Endothelial cell of umbilical vein (primary cell): Measurements from ENCODE around the gene CDKL2. TPM values are rescaled to one million over a fixed set of nuclear protein-coding genes. Genes with fewer than 3 reads are reported as not detected.

ENCODE experiments used
- BruUV-seq: library from RNA; stranded (reverse); fragments of 400-500 nt; replicated peaks from 2 replicates; lab custom pipeline; 2021; lab: Mats Ljungman, UMichigan
- CTCF ChIA-PET: fragments of 300-600, 350-600 bp; sonication (Branson Sonifier 250); formaldehyde crosslinking; loops from one replicate; lab custom pipeline; 2021; ENCODE audit warnings: antibody characterized with exemption, inconsistent platforms; lab: Charles Lee
- POLR2A ChIA-PET: fragments of 300-600, 350-600 bp; sonication (Branson Sonifier 250); formaldehyde crosslinking; loops from one replicate; lab custom pipeline; 2021; ENCODE audit warnings: antibody characterized with exemption, inconsistent platforms; lab: Charles Lee
- DNase-seq: peaks from one replicate; pipeline ENCODE4 v3.0.0-alpha.2; 2011; ENCODE audit warnings: low read depth, low spot score
- FAIRE-seq: peaks from 2 replicates; lab custom pipeline; 2011; peaks lifted over from hg19 to GRCh38; lab: Jason Lieb, UNC
- H2AFZ ChIP-seq: 2 replicates; pipeline ENCODE4 v1.6.0; 2012; ENCODE audit warnings: low read depth, low read length, control low read depth, inconsistent platforms
- H3K27ac ChIP-seq: 2 replicates; pipeline ENCODE4 v1.5.1; 2011; ENCODE audit warnings: low read depth, mild to moderate bottlenecking, control low read depth, low read length, moderate library complexity; ENCODE audit not compliant: insufficient read depth
- H3K27me3 ChIP-seq, 2 experiments: 2 replicates each; pipeline versions ENCODE4 v1.6.0 to v1.6.1; 2011; ENCODE audit warnings: low read length in 2 of 2, mixed read lengths in 1 of 2; ENCODE audit not compliant: control insufficient read depth in 2 of 2, insufficient read depth in 2 of 2
- H3K36me3 ChIP-seq, 2 experiments: 2 replicates in 1 of 2; 3 replicates in 1 of 2; pipeline ENCODE4 v1.5.1; 2011; ENCODE audit warnings: low read length in 2 of 2, mild to moderate bottlenecking in 1 of 2, moderate library complexity in 1 of 2; ENCODE audit not compliant: control insufficient read depth in 2 of 2, insufficient read depth in 2 of 2; ENCODE audit errors: extremely low read depth in 1 of 2
- H3K4me1 ChIP-seq: 3 replicates; pipeline ENCODE4 v1.5.1; 2011; ENCODE audit warnings: mild to moderate bottlenecking, low read length; ENCODE audit not compliant: control insufficient read depth, insufficient read depth; ENCODE audit errors: extremely low read depth
- H3K4me2 ChIP-seq: 2 replicates; pipeline ENCODE4 v1.6.1; 2011; ENCODE audit warnings: low read length, control low read depth, mixed read lengths; ENCODE audit not compliant: insufficient read depth
- H3K4me3 ChIP-seq, 3 experiments: fragments of 200-600 bp in 1 of 3; sonication (generic), shearing (Covaris generic) in 1 of 3; replicated peaks in 1 of 3; 2 replicates each; pipeline ENCODE4 v1.5.1; 2011 to 2016; ENCODE audit warnings: control low read depth in 3 of 3, low read length in 3 of 3, mild to moderate bottlenecking in 2 of 3, inconsistent platforms in 1 of 3, low read depth in 1 of 3, moderate library complexity in 1 of 3; ENCODE audit not compliant: insufficient read depth in 1 of 3
- H3K79me2 ChIP-seq: 2 replicates; pipeline ENCODE4 v1.6.0; 2012; ENCODE audit warnings: low read length, inconsistent platforms; ENCODE audit not compliant: control insufficient read depth, insufficient read depth
- H3K9ac ChIP-seq: replicated peaks from 2 replicates; pipeline ENCODE3; 2011; ENCODE audit warnings: low read length, control low read depth; ENCODE audit not compliant: insufficient read depth; ENCODE audit errors: extremely low read depth
- H3K9me1 ChIP-seq: replicated peaks from 3 replicates; pipeline ENCODE4 v1.6.0; 2011; ENCODE audit warnings: mild to moderate bottlenecking, low read length; ENCODE audit not compliant: control insufficient read depth, insufficient read depth; ENCODE audit errors: extremely low read depth
- H3K9me3 ChIP-seq: replicated peaks from 2 replicates; pipeline ENCODE4 v1.5.1; 2012; ENCODE audit warnings: low read length, inconsistent platforms; ENCODE audit not compliant: control insufficient read depth, insufficient read depth
- H4K20me1 ChIP-seq: replicated peaks from 2 replicates; pipeline ENCODE3; 2011; ENCODE audit warnings: mild to moderate bottlenecking, low read length; ENCODE audit not compliant: control insufficient read depth, insufficient read depth; ENCODE audit errors: extremely low read depth
- EZH2 ChIP-seq: IDR thresholded peaks from 2 replicates; pipeline ENCODE4 v1.6.1; 2012; ENCODE audit warnings: borderline replicate concordance, low read depth, mild to moderate bottlenecking, moderate library complexity, low read length, inconsistent platforms; ENCODE audit not compliant: severe bottlenecking
- GATA2 ChIP-seq: IDR thresholded peaks from 2 replicates; pipeline ENCODE4 v1.7.0; 2011; ENCODE audit warnings: low read depth, mild to moderate bottlenecking, moderate library complexity, mixed read lengths, low read length; ENCODE audit not compliant: insufficient read length, insufficient read depth
- MYC ChIP-seq: IDR thresholded peaks from one replicate; pipeline ENCODE4 v1.6.1; 2011; ENCODE audit warnings: mild to moderate bottlenecking, low read depth, low read length
- POLR2A ChIP-seq: IDR thresholded peaks from 2 replicates; pipeline ENCODE4 v1.6.1; 2012; ENCODE audit warnings: low read depth, mild to moderate bottlenecking, control low read depth, low read length
- POLR2AphosphoS5 ChIP-seq: IDR thresholded peaks from 2 replicates; pipeline ENCODE4 v1.6.1; 2012; ENCODE audit warnings: low read depth, mild to moderate bottlenecking, control low read depth, low read length, moderate library complexity; ENCODE audit not compliant: insufficient read depth
- dilution Hi-C: fragments of 300-500 bp; cut with MboI; formaldehyde crosslinking; loops from one replicate; pipeline ENCODE4 v1.15.0; 2019; ENCODE audit warnings: low sequenced_read_pairs; ENCODE audit not compliant: extremely low pct_ligation_motif_present
- intact Hi-C: fragments of 100-400 bp; cut with micrococcal nuclease; formaldehyde crosslinking; loops from one replicate; pipeline ENCODE4 v1.10.0; 2022
- polyA plus RNA-seq, 4 experiments: library from polyadenylated mRNA; depleted of rRNA in 3 of 4; stranded (reverse) in 3 of 4; unstranded in 1 of 4; fragments of >200 nt; gene quantifications; 2 replicates each; pipeline versions ENCODE4 v1.2.1 to v1.2.3, GENCODE V29; 2011 to 2012; ENCODE audit warnings: missing spikeins in 1 of 4
- total RNA-seq: library from RNA; stranded (reverse); gene quantifications from 2 replicates; pipeline ENCODE4 v1.2.3, GENCODE V29; 2021
- TF ChIP-seq, protein P1 (sequence below): IDR thresholded peaks from 2 replicates; pipeline ENCODE4 v1.6.1; 2011; ENCODE audit not compliant: insufficient read depth, insufficient read length
- TF ChIP-seq, protein P2 (sequence below), 2 donors: IDR thresholded peaks; 1 replicate in 1 of 2; 2 replicates in 1 of 2; pipeline ENCODE4 v1.5.1; 2011; ENCODE audit warnings: low read length in 2 of 2, mild to moderate bottlenecking in 2 of 2, moderate library complexity in 2 of 2, control low read depth in 1 of 2, inconsistent platforms in 1 of 2, low read depth in 1 of 2; ENCODE audit not compliant: insufficient read depth in 1 of 2; ENCODE audit errors: extremely low read depth in 1 of 2

Gene CDKL2
- total and polyA plus RNA-seq, 2 donors (not counting 3 experiments of a cell fraction or from before 2014, with no cell fraction given): 0.23 to 0.55 TPM

DNA sequence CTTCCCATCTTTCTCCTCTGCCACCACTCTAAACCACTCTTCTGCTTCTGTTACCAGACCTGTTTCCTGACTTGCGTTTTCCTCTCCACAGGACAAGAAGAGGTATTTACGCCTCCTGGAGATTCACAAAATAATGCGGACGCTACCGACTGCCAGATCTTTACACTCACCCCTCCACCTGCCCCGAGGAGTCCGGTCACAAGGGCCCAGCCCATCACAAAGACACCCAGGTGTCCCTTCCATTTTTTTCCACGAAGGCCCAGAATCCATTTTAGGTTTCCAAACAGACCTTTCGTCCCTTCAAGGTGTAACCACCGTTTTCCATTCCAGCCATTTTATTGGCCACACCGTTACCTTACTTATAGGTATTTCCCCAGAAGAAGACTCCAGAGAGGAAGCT is 66.3 kb downstream of the CDKL2 start:
- H3K27ac ChIP-seq: no peak overlapping the region
- H3K27me3 ChIP-seq: peaks cover 3 to 13% of the 10 kb centered on the region in 2 experiments
- H3K9me1 ChIP-seq: no peaks in the 10 kb centered on the region
- H3K9ac ChIP-seq: no peak overlapping the region
- H3K36me3 ChIP-seq: no peaks in the 10 kb centered on the region
- intact Hi-C loops: no loop called here
- ChIA-PET POLR2A (no interaction called here), CTCF (no interaction called here)
- dilution Hi-C loops: no loop called here
- H2AFZ ChIP-seq: no peak overlapping the region
- H3K4me3 ChIP-seq: no peak overlapping the region
- no peak for DNase-seq
- no peaks in the 10 kb centered on the region for H3K9me3 ChIP-seq
- H3K4me2 ChIP-seq: no peak overlapping the region
- TF ChIP-seq, protein P1, sequence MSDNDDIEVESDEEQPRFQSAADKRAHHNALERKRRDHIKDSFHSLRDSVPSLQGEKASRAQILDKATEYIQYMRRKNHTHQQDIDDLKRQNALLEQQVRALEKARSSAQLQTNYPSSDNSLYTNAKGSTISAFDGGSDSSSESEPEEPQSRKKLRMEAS: no peak
- TF ChIP-seq POLR2A (no peak), GATA2 (no peak), POLR2AphosphoS5 (no peak), MYC (no peak), EZH2 (no peak)
- TF ChIP-seq, protein P2, sequence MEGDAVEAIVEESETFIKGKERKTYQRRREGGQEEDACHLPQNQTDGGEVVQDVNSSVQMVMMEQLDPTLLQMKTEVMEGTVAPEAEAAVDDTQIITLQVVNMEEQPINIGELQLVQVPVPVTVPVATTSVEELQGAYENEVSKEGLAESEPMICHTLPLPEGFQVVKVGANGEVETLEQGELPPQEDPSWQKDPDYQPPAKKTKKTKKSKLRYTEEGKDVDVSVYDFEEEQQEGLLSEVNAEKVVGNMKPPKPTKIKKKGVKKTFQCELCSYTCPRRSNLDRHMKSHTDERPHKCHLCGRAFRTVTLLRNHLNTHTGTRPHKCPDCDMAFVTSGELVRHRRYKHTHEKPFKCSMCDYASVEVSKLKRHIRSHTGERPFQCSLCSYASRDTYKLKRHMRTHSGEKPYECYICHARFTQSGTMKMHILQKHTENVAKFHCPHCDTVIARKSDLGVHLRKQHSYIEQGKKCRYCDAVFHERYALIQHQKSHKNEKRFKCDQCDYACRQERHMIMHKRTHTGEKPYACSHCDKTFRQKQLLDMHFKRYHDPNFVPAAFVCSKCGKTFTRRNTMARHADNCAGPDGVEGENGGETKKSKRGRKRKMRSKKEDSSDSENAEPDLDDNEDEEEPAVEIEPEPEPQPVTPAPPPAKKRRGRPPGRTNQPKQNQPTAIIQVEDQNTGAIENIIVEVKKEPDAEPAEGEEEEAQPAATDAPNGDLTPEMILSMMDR (IDR thresholded peaks at IDR 0.05; ENCODE audit: extremely low read depth in 1 of 2, insufficient read depth in 1 of 2, low read depth in 1 of 2, low read length in 2 of 2): no peak
- no peaks in the 10 kb centered on the region for H3K4me1 ChIP-seq
- H4K20me1 ChIP-seq: no peaks in the 10 kb centered on the region
- FAIRE-seq: no peak
- no TSS peak for BruUV-seq
- no peaks in the 10 kb centered on the region for H3K79me2 ChIP-seq
